Glomerular endothelial cell (primary cell): Measurements from ENCODE around the gene CD8A. TPM values are rescaled to one million over a fixed set of nuclear protein-coding genes. Genes with fewer than 3 reads are reported as not detected.
A peak's percentile ranks its signal among the peaks of the same experiment; 100 is the strongest.
"Not testable (repeated sequence)": the region's sequence is repeated elsewhere in the genome, so short reads cannot be mapped to it uniquely, and the experiment has no call there.

Source experiments
- DNase-seq: peaks from one replicate; pipeline ENCODE4 v3.0.0-alpha.2; 2011; ENCODE audit warnings: low read depth, low spot score; ENCODE audit errors: extremely low read depth
- total RNA-seq: library from RNA; depleted of rRNA; stranded (reverse); fragments of >200 nt; gene quantifications from 2 replicates; pipeline ENCODE4 v1.2.3, GENCODE V29; 2015

Gene CD8A
- total RNA-seq: not detected in 2 replicates

DNA sequence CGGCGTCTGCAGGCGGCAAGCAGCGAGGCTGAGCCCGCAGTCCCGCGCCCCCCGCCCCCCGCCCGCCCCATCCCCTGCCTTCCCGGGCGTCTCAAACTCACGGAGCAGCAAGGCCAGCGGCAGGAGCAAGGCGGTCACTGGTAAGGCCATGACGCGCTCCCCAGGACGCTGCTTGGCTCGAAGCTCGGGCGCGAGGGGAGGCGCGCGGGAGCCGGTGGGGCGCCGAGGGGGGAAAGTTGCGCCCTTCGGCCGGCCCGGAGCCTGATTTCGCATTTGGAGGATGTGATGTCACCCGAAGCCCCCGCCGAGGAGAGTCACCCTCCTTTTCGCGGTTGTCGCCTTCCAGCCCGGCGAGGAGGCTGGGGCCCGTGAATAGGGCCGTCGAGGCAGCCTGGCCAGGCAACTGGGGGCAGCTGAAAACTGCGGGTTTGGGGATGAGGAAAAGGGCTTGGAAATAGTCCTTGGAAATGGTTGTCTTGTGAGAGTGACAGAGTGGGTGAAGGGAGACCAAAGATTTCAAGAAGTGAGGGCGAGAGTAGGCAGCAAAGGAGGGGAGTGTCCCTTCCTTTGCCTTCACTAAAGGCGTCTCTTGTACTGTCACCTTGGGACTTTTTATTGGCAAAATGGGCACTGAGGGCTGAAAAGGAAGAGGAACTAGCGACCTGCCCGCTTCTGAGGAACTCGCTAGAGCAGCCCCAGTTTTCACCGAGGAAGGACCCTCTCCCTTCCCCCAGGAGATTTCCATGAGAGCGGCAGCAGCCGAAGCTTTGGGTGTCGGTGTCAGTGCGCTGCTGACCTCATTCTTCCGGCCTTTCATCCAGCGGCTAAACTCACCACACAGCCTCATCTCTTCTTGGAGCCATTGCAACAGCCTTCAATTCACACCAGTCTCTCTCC lies at the start of gene CD8A:
CD8A (minus strand) TSS at position 238 of the 897 bp plus-strand sequence; CDS start at position 150, 88 bp downstream.
- DNase-seq: no peak

- DNase-seq: not testable (repeated sequence)
These were observed 49.3 kb upstream of the CD8A start for GRCh38 chr2:86839871-86840548.

- not testable (repeated sequence) for DNase-seq
These were observed 48.7 kb upstream of the CD8A start for GRCh38 chr2:86839455-86839854.

DNA sequence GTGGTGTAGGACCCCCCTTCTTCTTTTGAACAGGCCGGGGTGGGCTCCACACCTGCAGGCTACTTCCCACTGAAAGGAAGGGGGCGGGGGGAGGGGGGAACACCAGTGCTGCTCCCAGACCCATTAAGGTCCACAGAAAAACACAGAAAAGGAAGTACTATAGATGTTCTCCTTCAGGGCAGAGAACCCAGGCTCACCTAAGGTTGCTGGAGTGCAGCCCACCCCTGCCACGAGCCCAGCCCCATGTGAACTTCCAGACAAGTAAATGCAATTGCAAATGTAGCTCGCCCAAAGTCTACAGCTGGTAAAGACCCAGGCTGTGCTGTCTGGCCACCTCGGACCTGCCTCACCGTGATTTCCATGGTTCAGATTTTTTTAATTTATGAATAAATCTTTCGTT lies 47.0 kb upstream of the CD8A start:
- DNase-seq: not testable (repeated sequence)

DNA sequence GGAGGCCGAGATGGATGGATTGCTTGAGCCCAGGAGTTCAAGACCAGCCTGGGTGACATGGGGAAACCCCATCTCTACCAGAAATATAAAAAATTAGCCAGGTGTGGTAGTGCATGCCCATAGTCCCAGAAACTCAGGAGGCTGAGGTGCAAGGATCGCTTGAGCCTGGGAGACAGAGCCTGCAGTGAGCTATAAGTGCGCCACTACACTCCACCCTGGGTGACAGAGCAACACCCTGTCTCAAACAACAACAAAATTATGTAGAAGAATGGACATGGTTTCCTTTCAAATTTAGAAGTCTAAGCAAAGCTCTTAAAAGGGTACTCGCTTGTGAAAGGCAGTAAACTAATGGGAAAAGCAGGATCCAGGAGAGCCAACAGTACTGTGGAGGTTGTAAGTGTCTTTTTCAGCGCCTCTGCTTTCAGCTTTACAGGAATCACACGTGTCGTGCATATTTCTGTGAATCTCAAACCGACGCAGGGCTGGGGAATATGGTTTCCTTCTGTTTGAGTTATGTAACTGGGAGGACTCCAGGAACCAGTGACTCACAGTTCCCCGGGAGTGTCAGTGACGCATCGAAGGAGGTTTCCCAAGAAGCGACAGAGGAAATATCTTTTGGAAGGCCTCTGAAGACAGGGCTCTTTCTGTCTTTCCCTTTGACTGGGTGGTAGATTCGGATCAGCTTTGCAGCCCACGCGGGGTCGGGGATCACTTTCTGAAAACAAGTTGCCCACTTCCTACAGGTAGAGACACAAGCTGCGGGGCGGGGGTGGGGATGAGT lies 46.4 kb upstream of the CD8A start:
- peak; percentile 18 for DNase-seq

- DNase-seq: not testable (repeated sequence)
These were observed 44.8 kb upstream of the CD8A start for GRCh38 chr2:86835548-86835889.

- no peak for DNase-seq
These were observed 42.6 kb upstream of the CD8A start for GRCh38 chr2:86833315-86833714.

DNA sequence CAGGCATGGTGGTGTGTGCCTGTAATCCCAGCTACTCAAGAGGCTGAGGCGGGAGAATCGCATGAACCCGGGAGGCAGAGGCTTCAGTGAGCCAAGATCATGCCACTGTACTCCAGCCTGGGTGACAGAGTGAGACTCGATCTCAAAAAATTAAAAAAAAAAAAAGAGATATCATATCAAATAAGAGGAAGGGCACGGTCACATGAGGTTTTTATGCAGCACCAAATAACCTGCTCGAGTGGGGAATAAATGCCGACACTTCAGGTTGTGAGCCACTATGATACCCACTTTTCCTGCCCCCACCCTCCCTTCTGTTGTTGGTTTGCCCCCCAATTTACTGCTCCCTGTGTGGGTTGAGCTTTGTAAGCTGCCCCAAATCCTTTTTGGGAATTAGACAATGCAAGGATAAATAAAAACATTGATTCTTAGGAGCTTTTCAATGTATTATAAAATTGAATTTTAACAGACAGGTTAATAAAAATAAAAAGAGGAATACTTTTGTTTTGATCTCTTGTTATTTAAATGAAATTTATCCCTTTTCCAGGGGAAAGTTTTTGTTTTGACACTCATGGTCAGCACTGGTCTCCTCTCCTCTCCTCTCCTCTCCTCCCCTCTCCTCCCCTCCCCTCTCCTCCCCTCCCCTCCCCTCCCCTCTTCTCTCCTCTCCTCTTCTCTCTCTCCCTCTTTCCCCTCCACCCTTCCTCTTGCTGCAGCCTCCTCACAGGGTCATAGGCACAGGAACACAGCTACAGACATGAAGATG lies 41.8 kb upstream of the CD8A start:
- DNase-seq: no peak

DNA sequence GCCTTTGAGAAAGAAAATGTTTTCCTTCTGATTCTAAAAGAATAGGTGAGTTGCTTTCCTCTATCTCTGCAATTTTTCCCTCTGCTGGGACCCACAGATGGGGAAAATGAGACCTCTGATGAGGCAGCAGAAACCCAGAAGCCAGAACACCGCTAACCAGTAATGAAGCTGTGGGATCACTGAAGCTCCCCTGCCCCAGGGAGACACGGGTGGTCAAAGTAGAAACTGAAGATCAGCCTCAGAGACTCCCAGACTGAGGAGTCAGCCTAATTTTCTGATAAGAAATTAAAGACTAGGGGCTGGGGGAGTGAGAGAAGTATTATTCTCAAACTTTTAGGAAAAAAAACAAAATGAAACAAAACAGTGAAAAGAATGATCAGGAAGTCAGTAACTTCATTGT lies 40.8 kb upstream of the CD8A start:
- DNase-seq: no peak

DNA sequence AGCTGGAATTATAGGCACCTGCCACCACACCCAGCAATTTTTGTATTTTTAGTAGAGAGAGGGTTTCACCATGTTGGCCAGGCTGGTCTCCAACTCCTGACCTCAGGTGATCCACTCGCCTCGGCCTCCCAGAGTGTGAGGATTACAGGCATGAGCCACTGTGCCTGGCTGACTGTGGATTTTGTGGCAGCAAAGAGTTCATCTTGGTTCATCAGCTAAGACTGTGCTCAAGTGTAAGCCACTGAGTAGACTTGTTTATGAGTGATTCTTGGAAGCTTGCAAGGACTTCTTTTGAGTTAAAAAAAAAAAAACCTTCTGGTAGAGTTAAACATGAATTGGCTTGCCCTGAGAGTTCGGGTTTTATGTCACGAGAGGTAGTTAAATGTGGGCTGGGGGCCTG lies 36.2 kb upstream of the CD8A start:
- no peak for DNase-seq

DNA sequence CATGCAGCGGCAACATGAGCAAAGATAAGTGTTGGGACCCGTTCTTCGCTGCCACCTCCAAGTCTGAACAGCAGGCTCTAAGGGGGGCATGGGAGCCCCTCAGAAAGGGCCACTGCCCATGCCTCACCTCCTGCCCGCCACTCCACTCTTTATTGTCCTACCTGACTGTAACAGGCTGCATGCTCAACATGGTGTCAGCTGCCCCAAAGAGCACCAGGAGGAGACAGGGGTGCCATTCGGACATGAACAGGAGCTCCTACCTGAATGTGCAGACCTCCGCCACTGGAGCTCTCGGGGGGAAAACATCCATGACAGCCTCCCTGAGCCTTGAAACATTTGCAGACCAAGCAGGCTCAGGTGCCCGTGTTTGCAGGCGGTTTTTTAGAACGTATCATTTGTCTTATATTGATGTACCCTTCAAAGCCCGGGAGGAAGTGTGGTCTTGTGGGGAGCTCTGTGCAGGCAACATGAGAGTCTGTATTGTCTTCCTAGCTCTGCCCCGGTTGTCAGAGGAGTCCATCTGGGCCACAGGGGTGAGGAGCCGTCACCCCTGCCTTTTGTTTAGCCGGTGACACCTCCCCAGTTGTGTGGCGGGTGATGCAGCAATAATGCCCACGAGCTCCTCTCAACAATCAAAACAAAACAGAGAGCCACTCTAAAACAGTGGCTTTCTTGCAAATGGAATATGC lies 35.1 kb upstream of the CD8A start:
- DNase-seq: no peak

DNA sequence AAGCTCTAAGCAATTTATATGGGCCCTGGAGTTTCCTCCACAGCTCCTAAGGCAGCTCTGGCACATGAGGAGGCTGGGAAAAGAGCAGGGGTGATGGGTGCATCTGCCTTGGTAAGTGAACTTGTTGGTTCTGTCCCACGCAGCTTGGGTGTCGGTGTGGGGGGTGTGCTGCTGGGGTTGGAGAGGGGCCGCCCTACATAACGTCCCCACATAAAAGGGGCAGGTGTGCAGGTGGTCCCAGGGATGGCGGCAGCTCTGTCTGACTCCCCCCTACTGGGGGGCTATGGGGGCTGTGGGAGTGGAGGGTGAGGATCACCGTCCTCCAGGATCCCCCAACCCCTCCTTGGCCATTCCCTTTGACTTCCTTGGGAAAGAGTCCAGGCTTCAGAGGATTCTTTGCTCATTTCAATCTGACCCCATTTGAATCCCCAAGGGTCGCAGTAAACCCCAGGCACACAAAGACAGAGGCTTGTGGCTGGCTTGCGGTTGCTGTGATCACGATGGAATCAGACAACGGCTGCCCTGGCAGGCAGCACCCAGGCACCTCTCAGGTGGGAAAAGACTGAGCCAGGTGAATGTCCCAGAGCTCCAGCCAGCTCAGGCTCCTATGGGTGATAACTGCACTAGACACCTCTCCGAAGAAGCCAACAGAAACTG lies 34.5 kb upstream of the CD8A start:
- no peak for DNase-seq

- no peak for DNase-seq
These were observed 32.1 kb upstream of the CD8A start for GRCh38 chr2:86822668-86823345.

DNA sequence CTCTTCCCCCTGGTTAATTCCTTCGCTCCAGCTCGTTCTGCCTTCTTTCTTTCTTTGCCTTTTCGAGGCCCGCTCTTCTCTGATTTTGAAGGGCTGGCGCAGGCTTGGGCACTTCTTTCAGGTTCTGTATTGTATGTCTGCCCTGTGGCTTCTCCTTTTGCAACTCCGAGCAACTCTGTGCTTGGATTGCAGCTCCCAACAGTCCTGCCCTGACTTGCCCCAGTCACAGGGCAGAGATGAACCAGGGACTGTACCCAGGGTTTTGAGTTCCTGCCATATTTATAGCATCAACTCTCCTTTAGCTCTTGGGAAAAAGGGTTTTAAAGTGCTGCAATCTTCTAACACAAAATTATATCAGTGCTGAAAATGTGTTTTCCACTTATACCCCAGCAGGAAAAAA lies 31.1 kb upstream of the CD8A start:
- no peak for DNase-seq

DNA sequence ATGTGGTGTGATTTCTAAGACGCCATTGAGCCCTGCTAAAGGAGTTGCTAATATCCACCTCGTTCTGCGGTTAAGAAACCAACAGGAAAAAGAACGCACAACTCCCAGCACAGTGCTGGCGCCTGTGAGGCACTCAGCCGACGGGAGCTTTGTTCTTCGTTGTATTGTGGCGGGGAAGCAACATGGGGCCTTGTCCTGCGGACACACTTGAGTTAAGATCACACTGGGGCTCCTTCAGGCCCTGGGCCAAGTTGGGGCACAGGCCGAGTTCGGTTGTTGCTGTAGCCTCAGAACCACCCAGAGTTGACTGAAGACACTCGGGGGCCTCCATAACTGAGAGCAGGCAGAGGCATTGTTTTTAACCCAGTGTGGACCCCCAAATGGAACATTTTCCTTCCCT lies 30.6 kb upstream of the CD8A start:
- no peak for DNase-seq

DNA sequence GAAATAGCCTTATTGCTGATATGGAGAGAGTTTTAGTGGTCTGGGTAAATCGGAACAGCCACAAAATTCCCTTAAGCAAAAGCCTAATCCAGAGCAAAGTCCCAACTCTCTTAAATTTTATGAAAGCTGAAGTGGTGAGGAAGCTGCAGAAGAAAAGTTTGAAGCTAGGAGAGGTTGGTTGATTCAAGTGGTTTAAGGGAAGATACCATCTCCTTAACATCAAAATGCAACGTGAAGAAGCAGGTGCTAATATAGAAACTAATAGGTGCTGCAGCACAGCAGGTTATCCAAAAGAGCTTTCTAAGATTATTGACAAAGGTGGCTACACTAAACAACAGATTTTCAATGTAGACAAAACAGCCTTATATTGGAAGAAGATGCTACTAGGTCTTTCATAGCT lies 28.2 kb upstream of the CD8A start:
- no peak for DNase-seq

- DNase-seq: no peak
These were observed 27.5 kb upstream of the CD8A start for GRCh38 chr2:86818114-86818801.

- DNase-seq: no peak
These were observed 24.9 kb upstream of the CD8A start for GRCh38 chr2:86815611-86816010.
